NCI-H1417 (cell line): ENCODE data around the gene ITGA1.

ENCODE experiments used
- DNase-seq, 3 experiments: peaks; one replicate each; lab custom pipeline; 2025; lab: John Stamatoyannopoulos, UW

Gene ITGA1

GRCh38 chr5:52998552-52999313 is 211.0 kb downstream of the ITGA1 start:
- no peak for DNase-seq

GRCh38 chr5:52999344-52999949 is 211.7 kb downstream of the ITGA1 start:
- no peak for DNase-seq

GRCh38 chr5:53001541-53001940 is 213.8 kb downstream of the ITGA1 start:
- DNase-seq = no peak

- DNase-seq = no peak
These were observed 214.8 kb downstream of the ITGA1 start for GRCh38 chr5:53002491-53002890.

GRCh38 chr5:53003144-53003543 is 215.4 kb downstream of the ITGA1 start:
- no peak for DNase-seq

GRCh38 chr5:53006911-53007890 is 219.5 kb downstream of the ITGA1 start:
- no peak for DNase-seq

GRCh38 chr5:53008751-53009150 is 221.0 kb downstream of the ITGA1 start:
- DNase-seq = peak in 1 of 3 experiments; percentile 2
